ACC112 (cell line): ENCODE results near the gene CALN1.

Experiments
- H2AFZ ChIP-seq: fragments of 200-600 bp; sonication (generic); one replicate; pipeline ENCODE4 v1.6.0; 2017; ENCODE audit warnings: antibody characterized with exemption, low read length; ENCODE audit not compliant: unreplicated experiment
- H3K27ac ChIP-seq: fragments of 200-600 bp; sonication (generic); 2 replicates; pipeline ENCODE4 v1.5.1; 2014; ENCODE audit warnings: low read depth, mild to moderate bottlenecking, antibody characterized with exemption, low read length, moderate library complexity
- H3K27me3 ChIP-seq: fragments of 200-600 bp; sonication (generic); 2 replicates; pipeline ENCODE4 v1.6.1; 2014; ENCODE audit warnings: mild to moderate bottlenecking, antibody characterized with exemption, low read length, moderate library complexity, mixed read lengths; ENCODE audit not compliant: insufficient read depth
- H3K36me3 ChIP-seq: fragments of 200-600 bp; sonication (generic); 2 replicates; pipeline ENCODE4 v1.6.1; 2016; ENCODE audit warnings: mild to moderate bottlenecking, antibody characterized with exemption, low read length, moderate library complexity, mixed read lengths; ENCODE audit not compliant: insufficient read depth
- H3K4me1 ChIP-seq: fragments of 200-600 bp; sonication (generic); one replicate; pipeline ENCODE4 v1.6.1; 2016; ENCODE audit warnings: low read length, mixed read lengths; ENCODE audit not compliant: insufficient read depth, unreplicated experiment, control insufficient read depth
- H3K4me3 ChIP-seq: fragments of 200-600 bp; sonication (generic); 2 replicates; pipeline ENCODE4 v1.5.1; 2014; ENCODE audit warnings: mild to moderate bottlenecking, low read depth, low read length
- H3K79me2 ChIP-seq: fragments of 200-600 bp; sonication (generic); one replicate; pipeline ENCODE4 v1.6.0; 2016; ENCODE audit warnings: low read length; ENCODE audit not compliant: control insufficient read depth, unreplicated experiment, insufficient read depth

Gene CALN1

GRCh38 chr7:71864130-71864529 lies 548.0 kb downstream of the CALN1 start:
- no peaks in the 10 kb centered on the region for H3K79me2 ChIP-seq
- no peak overlapping the region for H3K27ac ChIP-seq
- H3K27me3 ChIP-seq, result no peaks in the 10 kb centered on the region
- no peaks in the 10 kb centered on the region for H3K36me3 ChIP-seq
- H3K4me3 ChIP-seq, result no peak overlapping the region
- H3K4me1 ChIP-seq, result no peaks in the 10 kb centered on the region
- no peak overlapping the region for H2AFZ ChIP-seq

GRCh38 chr7:71860572-71860971 lies 551.6 kb downstream of the CALN1 start:
- Histone ChIP-seq H3K4me1 (no peaks in the 10 kb centered on the region), H3K4me3 (no peak overlapping the region), H3K27ac (no peak overlapping the region), H3K36me3 (no peaks in the 10 kb centered on the region), H3K79me2 (no peaks in the 10 kb centered on the region), H3K27me3 (no peaks in the 10 kb centered on the region), H2AFZ (no peak overlapping the region)

GRCh38 chr7:71857338-71857737 lies 554.8 kb downstream of the CALN1 start:
- no peak overlapping the region for H3K27ac ChIP-seq
- no peaks in the 10 kb centered on the region for H3K27me3 ChIP-seq
- no peaks in the 10 kb centered on the region for H3K4me1 ChIP-seq
- H3K79me2 ChIP-seq, result no peaks in the 10 kb centered on the region
- H2AFZ ChIP-seq, result no peak overlapping the region
- H3K36me3 ChIP-seq, result no peaks in the 10 kb centered on the region
- H3K4me3 ChIP-seq, result no peak overlapping the region

GRCh38 chr7:71854546-71855397 lies 557.4 kb downstream of the CALN1 start:
- no peaks in the 10 kb centered on the region for H3K4me1 ChIP-seq
- H3K36me3 ChIP-seq, result no peaks in the 10 kb centered on the region
- H3K79me2 ChIP-seq, result no peaks in the 10 kb centered on the region
- no peak overlapping the region for H3K27ac ChIP-seq
- H2AFZ ChIP-seq, result no peak overlapping the region
- H3K4me3 ChIP-seq, result no peak overlapping the region
- no peaks in the 10 kb centered on the region for H3K27me3 ChIP-seq

GRCh38 chr7:71851776-71852498 lies 560.2 kb downstream of the CALN1 start:
- Histone ChIP-seq H3K27me3 (no peaks in the 10 kb centered on the region), H3K4me3 (no peak overlapping the region), H2AFZ (no peak overlapping the region), H3K79me2 (no peaks in the 10 kb centered on the region), H3K27ac (no peak overlapping the region), H3K36me3 (no peaks in the 10 kb centered on the region), H3K4me1 (no peaks in the 10 kb centered on the region)

- Histone ChIP-seq H3K4me1 (no peaks in the 10 kb centered on the region), H3K36me3 (no peaks in the 10 kb centered on the region), H3K27me3 (no peaks in the 10 kb centered on the region), H3K79me2 (no peaks in the 10 kb centered on the region), H2AFZ (no peak overlapping the region), H3K4me3 (no peak overlapping the region), H3K27ac (no peak overlapping the region)
These were observed 566.0 kb downstream of the CALN1 start for GRCh38 chr7:71846160-71846559.

- H3K4me3 ChIP-seq, result no peak overlapping the region
- no peaks in the 10 kb centered on the region for H3K4me1 ChIP-seq
- H3K27me3 ChIP-seq, result no peaks in the 10 kb centered on the region
- H3K79me2 ChIP-seq, result no peaks in the 10 kb centered on the region
- H2AFZ ChIP-seq, result no peak overlapping the region
- H3K36me3 ChIP-seq, result no peaks in the 10 kb centered on the region
- H3K27ac ChIP-seq, result no peak overlapping the region
These were observed 568.5 kb downstream of the CALN1 start for GRCh38 chr7:71843676-71844075.

- Histone ChIP-seq H3K4me3 (no peak overlapping the region), H3K4me1 (no peaks in the 10 kb centered on the region), H3K36me3 (no peaks in the 10 kb centered on the region), H3K27ac (no peak overlapping the region), H2AFZ (no peak overlapping the region), H3K27me3 (no peaks in the 10 kb centered on the region), H3K79me2 (no peaks in the 10 kb centered on the region)
These were observed 569.4 kb downstream of the CALN1 start for GRCh38 chr7:71842786-71843185.

GRCh38 chr7:71842381-71842780 lies 569.8 kb downstream of the CALN1 start:
- no peaks in the 10 kb centered on the region for H3K27me3 ChIP-seq
- no peaks in the 10 kb centered on the region for H3K36me3 ChIP-seq
- H3K4me3 ChIP-seq, result no peak overlapping the region
- no peak overlapping the region for H2AFZ ChIP-seq
- H3K27ac ChIP-seq, result no peak overlapping the region
- H3K79me2 ChIP-seq, result no peaks in the 10 kb centered on the region
- H3K4me1 ChIP-seq, result no peaks in the 10 kb centered on the region

GRCh38 chr7:71835056-71835455 lies 577.1 kb downstream of the CALN1 start:
- H3K4me3 ChIP-seq, result no peak overlapping the region
- H3K27me3 ChIP-seq, result no peaks in the 10 kb centered on the region
- no peak overlapping the region for H2AFZ ChIP-seq
- H3K4me1 ChIP-seq, result no peaks in the 10 kb centered on the region
- H3K27ac ChIP-seq, result no peak overlapping the region
- no peaks in the 10 kb centered on the region for H3K36me3 ChIP-seq
- H3K79me2 ChIP-seq, result no peaks in the 10 kb centered on the region

GRCh38 chr7:71829515-71829914 lies 582.6 kb downstream of the CALN1 start:
- no peak overlapping the region for H3K4me3 ChIP-seq
- H3K4me1 ChIP-seq, result no peaks in the 10 kb centered on the region
- no peaks in the 10 kb centered on the region for H3K36me3 ChIP-seq
- no peak overlapping the region for H2AFZ ChIP-seq
- no peaks in the 10 kb centered on the region for H3K79me2 ChIP-seq
- H3K27ac ChIP-seq, result no peak overlapping the region
- H3K27me3 ChIP-seq, result no peaks in the 10 kb centered on the region
